HG03460 (cell line): Measurements from ENCODE around the gene DLG1.

Experiments
- ATAC-seq: cut with Tn5 transposase; IDR thresholded peaks from one replicate; pipeline ENCODE4 v1.9.1; 2021; ENCODE audit not compliant: unreplicated experiment

DLG1 gene

GRCh38 chr3:197298341-197298944 lies at the start of gene DLG1:
TSS of gene DLG1 (minus strand) at chr3:197298612. CDS start at chr3:197297204, 1,408 bp downstream.
- peak; percentile 59 for ATAC-seq

- ATAC-seq: no peak
Observed at GRCh38 chr3:197348014-197348413, 49.6 kb upstream of the DLG1 start.

GRCh38 chr3:197345390-197345789 lies 47.0 kb upstream of the DLG1 start:
- ATAC-seq: no peak

DNA sequence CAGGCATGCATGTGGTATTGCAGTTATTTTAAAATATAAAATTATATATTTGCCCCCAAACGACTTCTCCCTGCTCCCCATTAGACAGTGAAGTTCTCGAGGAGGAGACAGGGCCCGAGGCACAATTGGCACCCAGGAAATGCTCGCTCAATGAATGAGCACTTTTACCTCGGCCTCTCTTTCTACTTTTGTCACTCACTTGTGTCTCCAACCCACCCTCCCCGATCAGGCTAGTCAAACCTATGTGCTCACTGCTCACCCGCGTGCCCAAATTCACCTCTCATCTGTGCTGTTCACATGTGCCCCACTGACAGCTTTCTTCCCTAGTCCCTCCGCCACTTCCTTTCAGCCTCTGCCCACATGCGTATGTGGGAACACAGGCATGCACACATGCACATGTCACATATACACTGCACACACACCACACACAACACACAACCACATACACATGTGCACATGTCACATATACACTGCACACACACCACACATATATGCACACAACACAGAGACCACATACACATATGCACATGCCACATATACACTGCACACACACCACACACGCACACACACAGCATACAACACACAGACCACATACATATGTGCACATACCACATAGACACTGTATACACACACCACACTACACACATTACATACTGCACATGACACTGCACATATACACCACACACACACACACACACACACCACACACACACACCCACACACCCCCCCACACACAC lies 46.3 kb upstream of the DLG1 start:
- no peak for ATAC-seq

DNA sequence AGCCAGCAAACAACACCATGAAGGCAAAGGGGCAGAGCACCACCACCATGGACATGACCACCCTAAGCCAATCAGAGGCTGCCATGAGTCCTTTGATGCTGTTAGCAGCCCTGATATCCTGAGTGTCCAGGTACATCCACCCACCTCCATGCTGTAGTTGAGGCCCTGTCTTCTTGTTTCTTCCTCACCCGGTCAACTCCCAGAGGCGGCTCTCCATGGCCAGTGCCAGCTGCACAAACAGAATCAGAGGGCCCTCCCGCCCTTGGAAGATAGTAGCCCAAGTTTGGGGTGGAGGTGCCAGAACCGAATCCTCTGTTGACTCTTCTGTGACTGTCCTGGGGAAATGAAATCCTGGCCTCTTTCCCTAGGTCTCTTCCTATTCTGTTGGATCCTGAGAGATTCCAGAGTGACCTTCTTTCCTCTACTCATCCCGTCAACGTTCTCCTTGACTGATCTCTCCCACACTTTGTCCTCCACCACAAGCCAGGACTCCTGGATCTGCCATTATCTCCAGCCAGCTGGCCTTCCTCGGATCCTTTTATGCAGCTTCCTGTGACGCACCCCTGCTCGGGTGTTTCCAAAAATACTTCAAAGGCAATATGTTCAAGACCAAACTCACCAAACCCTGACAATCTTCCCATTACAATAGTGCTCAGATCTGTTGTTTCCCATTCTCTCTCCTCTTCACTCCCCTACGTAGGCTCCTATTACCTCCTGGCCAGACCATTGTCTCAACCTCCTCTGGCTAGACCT lies 45.4 kb upstream of the DLG1 start:
- no peak for ATAC-seq

- ATAC-seq: no peak
Observed at GRCh38 chr3:197343111-197343510, 44.7 kb upstream of the DLG1 start.

DNA sequence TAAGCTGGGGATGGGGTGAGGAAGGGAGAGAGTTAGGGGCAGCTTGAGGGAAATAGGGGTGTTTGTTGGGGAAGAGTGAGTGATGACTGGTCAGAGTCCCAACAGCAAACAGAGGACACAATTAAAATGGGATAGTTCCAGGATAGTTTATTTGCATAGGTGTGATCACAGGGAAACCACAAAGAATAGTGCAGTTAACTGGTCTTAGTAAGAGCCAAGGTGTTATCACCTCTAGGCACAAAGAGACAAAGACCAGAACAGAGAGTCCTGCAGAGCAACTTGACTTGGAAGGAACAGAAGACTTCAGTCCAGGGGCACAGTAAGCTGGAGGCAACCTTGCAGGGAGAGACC lies 42.1 kb upstream of the DLG1 start:
- no peak for ATAC-seq

GRCh38 chr3:197339841-197340520 lies 41.6 kb upstream of the DLG1 start:
- no peak for ATAC-seq

GRCh38 chr3:197338586-197338985 lies 40.2 kb upstream of the DLG1 start:
- ATAC-seq: no peak

DNA sequence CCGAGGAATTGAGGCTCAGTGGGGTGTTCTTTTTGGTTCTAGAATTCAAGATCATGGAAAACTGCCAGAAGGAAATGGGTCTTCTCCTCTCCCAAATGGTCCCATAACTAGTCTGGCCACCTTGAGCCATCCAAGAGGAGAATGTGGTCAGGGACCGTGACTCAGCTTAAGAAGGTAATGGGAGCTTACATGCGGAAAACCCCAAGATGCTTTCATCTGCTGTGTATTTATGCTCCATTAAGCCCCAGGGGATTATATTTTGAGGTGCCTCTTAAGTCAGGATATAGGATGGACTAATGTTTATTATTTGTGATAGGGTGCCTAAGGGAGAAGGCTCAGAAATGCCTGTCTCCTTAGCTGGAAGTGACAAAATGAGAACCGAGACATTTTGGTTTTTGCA lies 39.2 kb upstream of the DLG1 start:
- ATAC-seq: no peak

- no peak for ATAC-seq
Observed at GRCh38 chr3:197337214-197337613, 38.8 kb upstream of the DLG1 start.

DNA sequence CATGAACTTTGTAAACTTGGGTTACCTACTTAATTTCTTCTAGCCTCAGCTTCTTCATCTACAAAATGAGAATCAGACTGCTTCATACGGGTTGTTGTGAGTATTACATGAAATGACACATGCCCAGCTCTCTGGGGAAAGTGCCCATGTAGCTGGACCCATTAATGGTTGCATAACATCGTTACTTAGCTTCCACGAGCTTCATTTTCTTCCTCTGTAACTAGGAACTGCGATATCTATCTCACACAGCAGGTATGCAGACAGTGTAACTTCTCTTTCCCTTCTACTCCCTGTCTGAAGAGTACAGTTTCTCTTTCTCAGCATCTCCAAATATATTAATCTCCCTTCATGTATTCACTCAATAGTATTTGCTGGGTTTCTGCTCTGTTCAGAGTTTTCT lies 37.9 kb upstream of the DLG1 start:
- no peak for ATAC-seq

- no peak for ATAC-seq
Observed at GRCh38 chr3:197335428-197336132, 37.2 kb upstream of the DLG1 start.

GRCh38 chr3:197333901-197334639 lies 35.7 kb upstream of the DLG1 start:
- no peak for ATAC-seq

GRCh38 chr3:197331131-197331530 lies 32.7 kb upstream of the DLG1 start:
- ATAC-seq: no peak

GRCh38 chr3:197329382-197329781 lies 31.0 kb upstream of the DLG1 start:
- ATAC-seq: no peak

DNA sequence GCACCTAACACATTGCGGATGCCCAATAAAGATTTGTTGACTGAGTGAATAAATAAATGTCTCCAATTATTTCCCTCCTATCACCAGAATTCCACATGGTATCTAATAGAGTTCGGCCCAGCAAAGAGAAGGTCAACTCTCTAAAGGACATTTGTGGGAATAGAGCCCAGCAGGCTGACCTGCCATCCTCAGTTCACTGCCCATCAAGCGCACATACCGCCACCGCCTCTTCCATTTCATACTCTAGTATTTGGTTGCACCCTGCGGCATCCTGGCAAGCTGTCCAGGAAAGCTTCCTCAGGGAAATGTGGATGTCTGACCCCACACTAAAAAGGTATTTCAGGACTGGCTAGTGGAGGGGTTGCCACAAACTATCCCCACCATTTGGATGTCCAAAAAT lies 29.8 kb upstream of the DLG1 start:
- ATAC-seq: no peak

GRCh38 chr3:197327701-197328100 lies 29.3 kb upstream of the DLG1 start:
- ATAC-seq: no peak

DNA sequence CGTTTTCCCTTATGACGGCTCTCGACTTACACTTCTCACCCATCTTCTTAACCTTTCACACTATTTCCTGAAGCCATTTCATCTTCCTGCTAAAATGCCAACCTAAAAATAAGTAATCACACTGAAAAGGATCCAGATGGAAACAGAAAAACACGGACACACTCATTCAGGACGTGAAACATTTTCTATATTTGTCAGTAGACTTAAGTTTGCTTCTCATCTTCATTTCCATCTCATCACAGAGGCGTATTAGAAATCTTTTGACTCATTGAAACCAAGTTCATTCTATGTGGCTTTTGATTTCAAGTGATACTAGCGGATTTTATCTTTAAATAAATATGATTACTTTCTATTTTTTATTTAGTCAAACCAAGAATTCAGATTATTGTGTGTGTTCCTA lies 27.4 kb upstream of the DLG1 start:
- ATAC-seq: no peak

DNA sequence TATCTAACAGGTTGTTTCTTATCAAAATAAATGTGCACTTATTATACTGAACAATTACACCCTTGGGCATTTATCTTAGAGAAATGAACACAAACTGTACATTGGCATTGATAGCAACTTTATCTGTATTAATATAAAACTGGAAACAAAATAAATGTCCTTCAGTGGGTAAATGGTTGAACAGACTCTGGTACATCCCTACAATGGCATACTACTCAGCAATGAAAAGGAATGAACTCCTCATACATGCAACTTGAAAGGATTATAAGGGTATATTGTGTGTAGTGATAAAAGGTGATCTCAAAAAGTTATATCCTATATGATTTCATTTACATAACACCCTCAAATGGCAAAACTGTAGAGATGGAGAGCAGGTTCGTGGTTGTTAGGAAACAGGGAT lies 23.7 kb upstream of the DLG1 start:
- ATAC-seq: no peak
